NCI-H2227 (cell line): ENCODE results near the gene SLC38A3.

Source experiments
- DNase-seq: peaks from one replicate; lab custom pipeline; 2025; ENCODE audit not compliant: unreplicated experiment; lab: John Stamatoyannopoulos, UW

The SLC38A3 gene

DNA sequence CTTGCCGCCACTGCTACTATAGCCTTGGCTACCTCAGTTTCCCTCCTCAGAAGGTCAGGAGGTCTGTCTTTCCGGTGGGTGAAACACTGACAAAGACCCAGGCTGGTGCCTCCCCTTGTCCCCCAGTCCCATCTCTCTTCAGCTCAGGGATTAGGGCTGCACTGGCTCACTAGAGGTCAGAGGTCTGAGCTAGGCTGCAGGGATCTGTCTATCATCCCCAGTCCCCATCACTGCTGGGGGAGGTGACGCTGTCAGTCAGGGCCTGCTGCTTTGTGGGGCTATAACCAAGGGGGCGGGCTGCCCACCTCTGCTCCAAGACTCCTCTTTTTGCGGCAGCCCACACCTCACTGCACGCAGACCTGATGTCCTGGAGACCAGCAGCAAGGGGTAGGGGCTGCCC lies 36.3 kb upstream of the SLC38A3 start:
- DNase-seq: no peak

DNA sequence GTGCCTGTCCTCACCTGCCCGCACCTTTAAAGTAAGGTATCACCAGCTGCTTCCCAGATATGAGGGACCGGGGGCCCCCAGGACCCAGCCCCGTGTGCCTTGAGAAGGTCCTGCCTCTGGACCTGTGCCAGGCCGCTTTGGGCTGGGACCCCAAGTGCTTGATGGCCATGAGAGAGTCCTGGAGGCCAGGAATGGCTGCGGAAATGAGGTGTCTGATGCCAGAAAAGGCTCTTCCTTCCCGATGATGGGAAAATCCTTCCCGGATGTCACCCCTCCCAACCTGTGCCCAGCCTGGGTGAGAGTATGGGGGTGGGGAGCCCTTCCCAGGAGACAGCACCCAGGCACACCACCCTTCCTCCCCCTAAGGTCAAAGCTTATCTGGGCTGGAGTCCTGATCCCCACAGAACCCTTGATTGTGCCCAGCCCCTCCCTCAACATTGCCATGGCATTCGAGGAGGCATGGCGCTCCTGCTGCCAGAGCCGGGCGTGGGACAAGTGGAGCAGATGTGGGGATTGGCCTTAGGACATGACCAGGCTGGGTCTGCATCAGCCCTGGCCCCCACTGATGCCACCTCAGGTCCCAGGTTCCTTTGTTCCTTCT lies 35.7 kb upstream of the SLC38A3 start:
- no peak for DNase-seq

DNA sequence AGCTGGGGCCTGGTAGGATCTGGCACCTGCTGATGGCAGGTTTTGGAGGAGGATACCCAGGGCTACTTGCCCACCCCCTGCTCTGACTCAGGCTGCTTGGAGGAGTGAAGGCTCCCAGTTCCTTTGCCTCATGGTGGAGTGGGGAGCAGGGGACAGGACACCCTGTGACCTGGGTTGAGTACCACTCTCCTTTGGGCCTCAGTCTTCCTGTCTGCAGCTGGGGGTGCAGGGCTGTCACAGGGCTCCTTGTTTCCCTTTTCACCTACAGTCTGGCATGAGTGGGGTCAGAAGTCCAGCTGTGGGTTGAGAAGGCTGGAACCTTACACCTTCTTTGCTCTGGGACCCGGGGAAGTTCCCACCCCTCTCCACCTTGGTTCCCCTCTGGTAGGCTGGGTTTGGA lies 35.2 kb upstream of the SLC38A3 start:
- no peak for DNase-seq

DNA sequence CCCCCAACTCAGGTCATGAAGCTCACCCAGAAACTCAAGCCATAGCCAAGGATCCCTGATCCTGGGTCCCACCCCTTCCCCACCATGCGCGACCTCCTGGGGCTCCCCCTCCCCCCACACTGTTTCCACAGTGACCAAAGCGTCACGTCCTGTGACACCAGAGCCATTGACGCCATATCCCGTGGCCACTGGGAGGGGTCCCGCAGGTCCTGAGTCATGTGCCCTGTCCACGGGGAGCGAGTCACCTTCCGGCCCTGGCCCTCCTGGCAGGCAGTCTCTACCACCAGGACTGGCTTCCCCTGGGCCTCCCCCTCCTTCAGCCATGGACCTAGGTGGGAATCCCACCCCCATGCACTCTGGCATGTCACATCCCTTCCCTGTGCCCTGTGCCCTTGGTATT lies 34.4 kb upstream of the SLC38A3 start:
- DNase-seq: no peak

DNA sequence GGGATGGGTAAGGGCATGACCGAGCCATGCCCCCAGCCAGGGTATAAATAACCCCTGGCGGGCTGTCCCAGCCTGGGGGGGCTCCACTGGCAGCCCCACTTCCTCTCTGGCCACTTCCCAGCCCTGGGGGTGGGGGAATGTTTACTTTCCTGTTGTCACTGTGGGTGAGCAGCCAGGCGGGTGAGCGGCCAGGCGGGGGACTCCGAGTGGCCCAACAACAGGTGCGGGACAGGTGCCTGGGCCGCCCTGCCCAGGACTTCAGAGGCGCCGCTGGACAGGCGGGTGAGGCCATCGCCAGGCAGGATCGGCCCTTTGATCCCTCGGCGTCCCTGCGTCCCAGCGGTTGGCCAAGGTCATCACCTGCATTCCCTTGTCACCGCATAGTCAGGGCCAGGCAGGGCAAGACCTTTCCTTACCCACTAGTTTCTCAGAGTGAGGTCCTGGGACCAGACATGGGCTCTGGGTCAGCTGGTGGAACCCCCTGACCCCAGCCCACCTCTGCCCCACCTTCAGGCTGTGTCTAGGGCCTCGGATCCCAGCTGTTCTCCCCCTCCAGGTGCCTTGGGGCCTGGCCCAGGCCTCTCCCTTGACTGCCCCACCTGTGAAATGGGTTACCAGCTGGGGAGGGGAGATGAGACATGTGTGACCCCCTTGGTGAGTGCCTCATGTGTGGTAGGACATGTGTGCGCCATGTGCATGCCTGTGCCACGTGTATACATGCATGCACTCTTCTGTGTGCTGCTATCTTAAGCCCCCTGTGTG lies 33.4 kb upstream of the SLC38A3 start:
- no peak for DNase-seq

DNA sequence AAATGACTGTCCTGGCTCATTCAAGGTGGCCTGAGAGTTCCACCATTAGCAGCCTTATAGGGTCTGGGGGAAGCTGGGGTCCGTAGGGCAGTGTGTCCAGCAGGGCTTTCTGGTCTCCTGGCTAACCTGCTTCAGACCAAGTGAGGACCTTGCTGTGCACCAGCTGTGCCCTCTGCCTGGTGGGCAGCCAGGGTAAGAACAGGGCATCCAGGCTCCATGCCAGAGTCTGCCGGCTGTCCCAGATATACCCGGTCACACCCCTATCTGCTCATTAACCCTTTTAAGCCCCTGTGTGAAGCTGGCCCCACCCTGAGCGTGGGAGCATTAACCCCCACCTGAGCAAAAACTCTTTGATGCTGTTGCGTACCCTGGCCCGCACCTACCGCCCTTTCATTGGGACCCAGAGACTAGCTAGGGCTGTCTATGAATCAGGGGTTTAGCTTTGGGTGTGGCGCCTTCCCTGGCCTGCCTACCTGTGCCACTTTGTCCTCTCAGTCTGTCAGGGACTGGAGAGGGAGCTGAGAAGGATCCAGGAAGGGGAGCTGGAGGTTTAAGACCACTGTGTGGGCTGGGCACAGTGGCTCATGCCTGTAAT lies 32.3 kb upstream of the SLC38A3 start:
- DNase-seq: no peak

DNA sequence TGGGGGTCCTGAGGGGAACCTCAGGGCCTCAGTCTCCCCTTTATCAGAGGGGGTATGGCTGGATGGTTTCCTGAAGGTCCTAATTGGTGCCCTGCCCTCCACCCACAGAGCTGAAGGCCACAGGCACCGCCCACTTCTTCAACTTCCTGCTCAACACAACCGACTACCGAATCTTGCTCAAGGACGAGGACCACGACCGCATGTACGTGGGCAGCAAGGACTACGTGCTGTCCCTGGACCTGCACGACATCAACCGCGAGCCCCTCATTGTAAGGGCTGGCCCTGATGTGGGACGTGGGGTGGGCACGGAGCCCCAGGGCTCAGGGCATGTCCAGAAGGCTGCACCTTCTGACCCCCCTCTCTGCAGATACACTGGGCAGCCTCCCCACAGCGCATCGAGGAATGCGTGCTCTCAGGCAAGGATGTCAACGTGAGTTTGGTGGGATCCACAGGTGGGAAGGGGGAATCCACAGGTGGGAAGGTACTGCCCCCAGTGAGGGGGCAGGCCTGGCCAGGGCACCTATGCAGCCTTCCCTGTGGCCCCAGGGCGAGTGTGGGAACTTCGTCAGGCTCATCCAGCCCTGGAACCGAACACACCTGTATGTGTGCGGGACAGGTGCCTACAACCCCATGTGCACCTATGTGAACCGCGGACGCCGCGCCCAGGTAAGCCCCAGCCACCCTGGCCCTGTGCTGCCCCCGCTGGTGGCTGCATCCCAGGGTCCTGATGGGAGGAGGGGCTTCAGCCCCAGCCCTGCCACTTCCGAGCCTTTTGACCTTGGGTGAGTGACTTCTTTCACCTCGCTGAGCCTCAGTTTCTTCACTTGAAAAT lies 31.2 kb upstream of the SLC38A3 start:
- no peak for DNase-seq

DNA sequence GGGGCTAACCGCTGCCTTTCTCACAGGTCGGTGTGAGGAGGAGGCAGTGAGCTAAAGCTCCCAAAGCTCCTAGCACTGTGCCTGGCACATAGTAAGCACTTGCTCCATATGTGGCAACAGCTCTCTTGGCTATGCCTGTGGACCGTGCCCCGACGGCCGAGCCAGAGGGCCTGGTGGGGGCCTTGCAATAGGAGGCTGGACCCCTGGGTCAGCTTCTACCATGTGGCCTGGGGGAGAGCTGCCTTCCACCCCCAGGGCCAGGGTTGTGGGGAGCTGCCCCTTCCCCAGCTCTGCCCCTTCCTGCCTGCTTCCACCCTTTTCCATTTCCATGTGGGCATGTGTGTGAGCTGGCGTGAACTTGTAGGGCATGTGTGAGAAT lies 30.6 kb upstream of the SLC38A3 start:
- no peak for DNase-seq

DNA sequence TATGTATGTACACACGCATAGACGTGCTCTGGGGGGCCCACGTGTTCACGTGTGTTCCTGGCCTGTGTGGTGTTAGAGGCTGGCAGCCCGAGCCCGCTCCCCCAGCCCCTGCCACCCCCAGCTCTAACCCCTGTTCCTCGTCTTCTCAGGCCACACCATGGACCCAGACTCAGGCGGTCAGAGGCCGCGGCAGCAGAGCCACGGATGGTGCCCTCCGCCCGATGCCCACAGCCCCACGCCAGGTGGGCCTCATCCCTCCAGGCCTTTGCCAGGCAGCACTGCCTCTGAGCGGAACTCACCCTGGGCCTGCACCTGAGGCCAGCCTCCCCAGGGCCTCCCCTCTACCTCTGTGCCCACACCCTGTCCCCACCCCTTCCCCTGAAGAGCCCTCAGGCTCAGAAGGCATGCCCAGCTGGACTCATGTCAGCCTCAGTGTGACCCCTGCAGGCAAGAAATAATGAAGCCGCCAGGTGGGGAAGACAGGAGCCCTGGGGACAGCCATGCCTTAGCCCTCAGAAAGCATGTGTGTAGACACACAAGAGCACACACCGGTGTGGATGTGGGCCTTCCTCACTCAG lies 30.0 kb upstream of the SLC38A3 start:
- DNase-seq: no peak

DNA sequence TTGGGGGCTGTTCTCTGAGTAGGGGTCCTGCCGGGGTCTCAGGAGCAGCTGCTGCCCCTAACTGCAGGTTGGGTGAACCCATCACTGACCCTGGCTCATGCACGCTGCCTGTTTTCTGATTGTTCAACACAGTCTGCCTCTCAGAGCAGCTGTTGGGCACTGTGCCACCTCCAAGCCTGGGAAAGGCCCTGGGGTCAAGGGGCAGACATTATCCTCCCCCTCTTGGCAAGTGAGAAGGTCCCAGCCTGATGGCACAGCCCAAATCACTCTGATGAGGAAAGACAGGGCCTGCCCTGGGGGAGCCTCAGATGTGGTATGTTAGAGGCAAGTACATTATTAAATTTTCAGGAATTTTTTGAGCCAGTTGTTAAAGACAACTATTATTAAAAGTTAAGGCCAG lies 27.7 kb upstream of the SLC38A3 start:
- DNase-seq: no peak

DNA sequence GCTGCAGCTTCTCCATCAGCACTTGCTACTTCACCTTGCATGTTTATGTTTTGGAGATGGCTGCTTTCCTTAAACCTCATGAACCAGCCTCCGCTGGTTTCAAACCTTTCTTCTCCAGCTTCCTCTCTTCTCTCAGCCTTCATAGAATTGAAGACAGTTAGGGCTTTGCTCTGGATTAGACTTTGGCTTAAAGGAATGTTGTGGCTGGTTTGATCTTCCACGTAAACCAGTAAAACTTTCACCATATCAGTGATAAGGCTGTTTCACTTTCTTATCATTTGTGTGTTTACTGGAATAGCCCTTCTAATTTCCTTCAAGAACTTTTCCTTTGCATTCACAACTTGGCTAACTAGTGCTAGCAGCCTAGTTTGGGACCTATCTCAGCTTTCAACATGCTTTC lies 25.4 kb upstream of the SLC38A3 start:
- DNase-seq: no peak

DNA sequence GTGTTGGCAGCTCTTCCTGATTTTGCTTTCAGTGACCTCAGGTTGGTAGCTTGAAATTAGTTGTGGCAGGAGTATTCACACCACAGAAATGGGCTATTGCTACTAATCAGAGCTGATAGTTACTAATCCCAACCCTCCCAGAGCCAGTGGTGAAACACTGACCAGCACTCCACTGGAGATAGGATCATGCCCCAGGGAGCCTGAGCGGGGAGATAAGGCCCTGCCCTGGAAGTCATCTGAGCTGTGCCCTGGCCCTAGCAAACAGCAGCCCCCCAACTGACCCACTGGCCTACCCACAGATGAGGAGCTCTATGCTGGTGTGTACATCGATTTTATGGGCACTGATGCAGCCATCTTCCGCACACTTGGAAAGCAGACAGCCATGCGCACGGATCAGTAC lies 23.1 kb upstream of the SLC38A3 start:
- no peak for DNase-seq

DNA sequence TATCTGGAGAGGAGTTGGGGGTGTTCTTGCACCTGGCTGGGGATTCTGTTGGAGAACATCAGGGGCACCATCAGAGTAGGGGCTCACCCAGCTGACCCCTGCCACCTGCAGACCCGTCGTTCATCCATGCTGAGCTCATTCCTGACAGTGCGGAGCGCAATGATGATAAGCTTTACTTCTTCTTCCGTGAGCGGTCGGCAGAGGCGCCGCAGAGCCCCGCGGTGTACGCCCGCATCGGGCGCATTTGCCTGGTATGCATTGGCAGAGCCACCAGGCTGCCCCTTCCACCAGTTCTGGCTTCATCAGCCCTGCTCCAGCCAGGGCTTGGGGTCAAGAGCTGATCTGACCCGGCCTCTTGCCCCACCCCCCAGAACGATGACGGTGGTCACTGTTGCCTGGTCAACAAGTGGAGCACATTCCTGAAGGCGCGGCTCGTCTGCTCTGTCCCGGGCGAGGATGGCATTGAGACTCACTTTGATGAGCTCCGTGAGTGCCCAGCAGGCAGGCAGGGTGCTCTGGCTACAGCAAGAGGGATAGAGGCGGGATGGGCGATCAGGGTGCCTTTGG lies 22.5 kb upstream of the SLC38A3 start:
- DNase-seq: no peak

DNA sequence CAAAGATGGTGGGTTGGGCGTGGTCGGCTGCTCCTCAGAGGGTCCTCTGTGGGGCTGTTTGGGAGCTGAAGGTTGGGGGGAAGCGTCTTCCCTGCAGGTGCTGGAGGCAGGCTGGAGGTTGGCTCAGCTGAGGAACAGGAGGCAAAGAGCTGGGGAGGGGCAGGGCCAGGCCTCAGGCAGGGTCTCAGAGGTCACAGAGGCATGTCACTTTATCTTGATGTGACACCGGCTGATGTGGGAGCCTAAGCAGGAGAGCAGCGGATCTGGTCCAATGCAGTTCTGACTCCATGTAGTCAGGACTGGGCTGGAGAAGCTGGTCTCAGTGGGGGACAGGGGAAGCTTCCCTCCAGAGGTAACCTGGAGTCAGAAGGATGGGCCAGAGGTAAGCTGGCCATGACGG lies 21.3 kb upstream of the SLC38A3 start:
- no peak for DNase-seq

DNA sequence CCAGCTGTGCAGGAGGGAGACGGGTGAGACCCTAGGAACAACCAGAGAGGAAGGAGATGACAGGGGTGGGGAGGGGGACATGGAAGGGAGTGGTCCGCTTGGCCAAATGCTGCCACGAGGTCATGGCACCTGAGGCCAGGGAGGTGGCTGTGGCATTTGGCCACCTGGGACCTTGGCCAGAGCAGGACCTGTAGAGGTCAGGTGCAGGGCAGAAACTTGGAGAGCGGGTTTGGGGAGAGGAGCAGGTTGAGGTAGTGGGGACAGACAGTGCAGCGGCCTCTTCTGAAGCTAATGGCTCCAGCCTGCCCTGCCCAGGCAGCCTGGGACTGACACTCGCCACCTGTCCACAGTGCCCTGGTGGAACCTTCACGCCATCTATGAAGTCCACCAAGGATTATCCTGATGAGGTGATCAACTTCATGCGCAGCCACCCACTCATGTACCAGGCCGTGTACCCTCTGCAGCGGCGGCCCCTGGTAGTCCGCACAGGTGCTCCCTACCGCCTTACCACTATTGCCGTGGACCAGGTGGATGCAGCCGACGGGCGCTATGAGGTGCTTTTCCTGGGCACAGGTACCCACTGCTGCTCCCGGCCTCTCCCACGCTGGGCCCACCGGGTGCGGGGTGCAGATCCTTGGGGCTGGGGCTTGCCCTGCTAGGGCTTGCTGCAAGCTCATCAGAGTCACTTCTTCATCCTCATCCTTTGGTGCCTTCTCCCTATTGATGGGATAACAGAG lies 20.7 kb upstream of the SLC38A3 start:
- DNase-seq: no peak

DNA sequence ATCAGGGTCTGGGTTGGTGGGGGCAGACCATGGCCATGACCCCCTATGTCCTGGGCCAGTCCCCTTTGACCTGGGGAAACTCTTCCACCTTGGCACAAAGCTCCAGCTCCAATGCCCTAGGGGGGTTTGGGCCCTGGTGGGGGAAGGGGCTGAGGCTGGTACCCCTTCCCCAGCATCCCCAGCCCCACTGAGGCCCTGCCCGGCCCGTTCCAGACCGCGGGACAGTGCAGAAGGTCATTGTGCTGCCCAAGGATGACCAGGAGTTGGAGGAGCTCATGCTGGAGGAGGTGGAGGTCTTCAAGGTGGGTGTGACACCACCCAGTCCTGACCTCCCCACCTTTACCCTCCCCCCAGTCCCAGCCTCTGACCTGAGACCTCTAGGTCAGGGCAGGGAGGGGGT lies 19.8 kb upstream of the SLC38A3 start:
- DNase-seq: no peak

DNA sequence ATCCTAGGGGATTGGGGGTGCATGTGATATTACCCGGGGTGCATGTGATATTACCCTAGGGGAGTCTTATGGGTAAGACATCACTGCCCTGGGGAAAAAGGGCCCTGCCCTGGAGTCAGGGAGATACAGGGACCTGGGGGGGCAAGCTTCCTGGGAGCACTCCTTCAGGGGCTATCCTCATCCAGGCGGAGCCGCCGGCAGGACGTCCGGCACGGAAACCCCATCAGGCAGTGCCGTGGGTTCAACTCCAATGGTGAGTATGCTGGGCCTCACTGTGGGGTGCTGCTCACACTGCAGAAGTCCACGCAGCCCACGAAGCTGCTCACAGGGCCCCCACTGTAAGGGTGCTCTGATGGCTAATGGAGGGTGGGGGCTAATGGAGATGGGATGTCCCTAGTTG lies 19.0 kb upstream of the SLC38A3 start:
- DNase-seq: no peak

DNA sequence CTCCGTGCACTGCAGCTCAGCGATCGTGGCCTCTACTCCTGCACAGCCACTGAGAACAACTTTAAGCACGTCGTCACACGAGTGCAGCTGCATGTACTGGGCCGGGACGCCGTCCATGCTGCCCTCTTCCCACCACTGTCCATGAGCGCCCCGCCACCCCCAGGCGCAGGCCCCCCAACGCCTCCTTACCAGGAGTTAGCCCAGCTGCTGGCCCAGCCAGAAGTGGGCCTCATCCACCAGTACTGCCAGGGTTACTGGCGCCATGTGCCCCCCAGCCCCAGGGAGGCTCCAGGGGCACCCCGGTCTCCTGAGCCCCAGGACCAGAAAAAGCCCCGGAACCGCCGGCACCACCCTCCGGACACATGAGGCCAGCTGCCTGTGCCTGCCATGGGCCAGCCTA lies 17.3 kb upstream of the SLC38A3 start:
- no peak for DNase-seq

DNA sequence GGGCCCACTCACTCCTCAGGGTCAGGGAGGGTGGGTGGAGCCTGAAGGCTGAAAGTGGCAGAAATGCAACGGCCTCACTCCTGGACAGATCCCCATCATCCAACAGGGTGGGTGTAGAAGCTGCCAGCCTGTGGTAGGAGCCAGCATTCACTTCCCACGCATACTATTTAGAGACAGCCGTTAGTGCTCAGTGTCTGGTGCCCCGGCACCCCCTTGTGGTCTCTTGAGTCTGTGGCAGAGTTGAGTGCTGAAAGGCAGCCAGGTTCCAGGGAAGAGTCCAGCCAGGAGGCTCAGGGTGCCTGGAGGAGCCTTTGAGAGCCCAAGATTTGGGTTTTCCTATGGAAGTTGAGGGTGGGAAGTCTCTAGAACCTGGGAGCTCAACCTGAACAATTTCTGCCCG lies 15.8 kb upstream of the SLC38A3 start:
- DNase-seq: peak; percentile 73

DNA sequence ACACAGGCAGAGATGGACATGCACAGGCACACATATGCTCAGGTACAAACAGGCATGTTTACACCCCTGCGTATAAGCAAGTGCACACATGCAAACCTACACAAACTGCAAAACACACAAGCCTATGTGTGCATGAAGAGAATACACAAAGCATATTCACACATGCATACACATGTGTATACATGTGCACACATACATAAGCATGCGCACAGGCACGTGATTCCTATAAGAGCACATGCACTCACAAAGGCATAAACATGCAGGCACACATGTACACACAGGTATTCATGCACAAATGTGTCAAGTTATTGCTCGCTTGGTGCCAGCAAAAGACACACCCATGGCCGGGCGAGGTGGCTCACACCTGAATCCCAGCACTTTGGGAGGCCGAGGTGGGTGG lies 15.1 kb upstream of the SLC38A3 start:
- no peak for DNase-seq
